GM12878 (cell line): Measurements from ENCODE around the gene TSC22D1. TPM values are rescaled to one million over a fixed set of nuclear protein-coding genes. Genes with fewer than 3 reads are reported as not detected.

Experiments
- ATAC-seq: fragments of 200-7000 bp; cut with Tn5 transposase; 3 replicates; pipeline ENCODE4 v1.9.1; 2020; ENCODE audit warnings: mild to moderate bottlenecking, moderate library complexity
- BruUV-seq: library from RNA; stranded (reverse); fragments of 400-500 nt; replicated peaks from 2 replicates; lab custom pipeline; 2021; lab: Mats Ljungman, UMichigan
- CTCF ChIA-PET: fragments of 300-600 bp; sonication (Branson Sonifier 250); formaldehyde crosslinking; extraction: SDS; loops from one replicate; lab custom pipeline; 2021; ENCODE audit warnings: inconsistent platforms; lab: Yijun Ruan, JAX
- POLR2A ChIA-PET: fragments of 350-600 bp; formaldehyde crosslinking; extraction: SDS; loops from one replicate; lab custom pipeline; 2021; ENCODE audit warnings: inconsistent platforms; lab: Charles Lee
- RAD21 ChIA-PET: fragments of 300-600 bp; sonication (Branson Sonifier 250); formaldehyde crosslinking; loops from one replicate; lab custom pipeline; 2023; ENCODE audit warnings: antibody characterized with exemption; ENCODE audit not compliant: unreplicated experiment; lab: Charles Lee
- SMC1A ChIA-PET: fragments of 300-600 bp; sonication (Branson Sonifier 250); formaldehyde crosslinking; loops from one replicate; lab custom pipeline; 2023; ENCODE audit not compliant: unreplicated experiment, uncharacterized antibody; lab: Charles Lee
- DNase-seq: peaks from one replicate; pipeline ENCODE4 v3.0.0-alpha.2; 2011; ENCODE audit warnings: low read depth, low spot score
- FAIRE-seq: peaks from 3 replicates; lab custom pipeline; 2011; peaks lifted over from hg19 to GRCh38; lab: Jason Lieb, UNC
- H2AFZ ChIP-seq: 2 replicates; pipeline ENCODE4 v1.6.0; 2011; ENCODE audit warnings: low read depth, low read length, control low read depth; ENCODE audit not compliant: control insufficient read depth
- H3K27ac ChIP-seq: 2 replicates; pipeline ENCODE4 v1.5.1; 2011; ENCODE audit warnings: control low read depth; ENCODE audit not compliant: control insufficient read depth, insufficient read depth
- H3K27me3 ChIP-seq, 2 experiments: replicated peaks in 1 of 2; 2 replicates each; pipeline versions ENCODE4 v1.6.0 to v1.6.1; 2011; ENCODE audit warnings: low read length in 1 of 2; ENCODE audit not compliant: control insufficient read depth in 2 of 2, insufficient read depth in 2 of 2
- H3K36me3 ChIP-seq, 2 experiments: 2 replicates each; pipeline ENCODE4 v1.5.1; 2011; ENCODE audit warnings: low read length in 1 of 2; ENCODE audit not compliant: control insufficient read depth in 2 of 2, insufficient read depth in 2 of 2
- H3K4me1 ChIP-seq: 2 replicates; pipeline ENCODE4 v1.6.1; 2011; ENCODE audit warnings: mild to moderate bottlenecking, low read length, moderate library complexity, mixed read lengths; ENCODE audit not compliant: control insufficient read depth, insufficient read depth
- H3K4me2 ChIP-seq: 2 replicates; pipeline ENCODE4 v1.6.0; 2011; ENCODE audit warnings: control low read depth; ENCODE audit not compliant: control insufficient read depth, insufficient read depth
- H3K4me3 ChIP-seq: fragments of 200-600 bp; sonication (generic); 2 replicates; pipeline ENCODE4 v1.5.1; 2016
- H3K79me2 ChIP-seq: 2 replicates; pipeline ENCODE4 v1.6.0; 2011; ENCODE audit warnings: low read length; ENCODE audit not compliant: control insufficient read depth, insufficient read depth
- H3K9ac ChIP-seq: 2 replicates; pipeline ENCODE4 v1.8.0; 2011; ENCODE audit warnings: low read length, control low read depth, mixed read lengths; ENCODE audit not compliant: control insufficient read depth, insufficient read depth
- H3K9me3 ChIP-seq: replicated peaks from 3 replicates; pipeline ENCODE4 v1.5.1; 2011; ENCODE audit warnings: mild to moderate bottlenecking, low read length; ENCODE audit not compliant: control insufficient read depth, insufficient read depth
- H4K20me1 ChIP-seq: 2 replicates; pipeline ENCODE4 v1.6.0; 2011; ENCODE audit not compliant: control insufficient read depth, insufficient read depth
- LARP7 ChIP-seq: fragments of 450-650 bp; IDR thresholded peaks from 2 replicates; pipeline ENCODE4 v1.6.1; 2017; ENCODE audit warnings: mild to moderate bottlenecking
- POU2F2 ChIP-seq: IDR thresholded peaks from 3 replicates; pipeline ENCODE4 v1.6.1; 2011; ENCODE audit warnings: low read depth, mild to moderate bottlenecking, low read length, borderline replicate concordance
- SMC3 ChIP-seq: IDR thresholded peaks from 2 replicates; pipeline ENCODE4 v1.6.1; 2011; ENCODE audit warnings: low read length, improper control_type of control experiment, borderline replicate concordance
- WGBS: methylation state at CpG from one replicate; pipeline ENCODE4 v1.1.6; 2016; ENCODE audit warnings: low lambda C conversion rate; ENCODE audit not compliant: insufficient replicate concordance, insufficient coverage; ENCODE audit errors: missing lambda C conversion rate; 5-methylcytosine and 5-hydroxymethylcytosine counted together
- in situ Hi-C: fragments of 300-500 bp; cut with MboI; formaldehyde crosslinking; loops from 9 replicates; pipeline ENCODE4 v1.14.3; 2018; ENCODE audit warnings: mixed read lengths
- intact Hi-C: fragments of 100-400 bp; cut with micrococcal nuclease; formaldehyde crosslinking; loops from one replicate; pipeline ENCODE4 v1.14.2; 2022; ENCODE audit not compliant: unreplicated experiment
- polyA plus RNA-seq, 11 experiments: library from polyadenylated mRNA; depleted of rRNA in 4 of 11; unstranded in 6 of 11; stranded (reverse) in 5 of 11; fragments of >200 nt; fragmentation: Nextera tagmentation in 4 of 11; fragmentation: Illumina TruSeq in 1 of 11; extraction: Ambion mirVana in 4 of 11; extraction: Trizol in 1 of 11; gene quantifications; 1 replicate in 1 of 11; 2 replicates in 10 of 11; pipeline versions ENCODE4 v1.2.1 to v1.2.3, GENCODE V29; 2011 to 2016; ENCODE audit warnings: inconsistent platforms in 2 of 11, missing spikeins in 2 of 11, low read depth in 1 of 11
- total RNA-seq, 4 experiments: library from RNA; depleted of rRNA in 3 of 4; stranded (reverse); fragments of >200 nt in 3 of 4; fragmentation: Illumina TruSeq in 1 of 4; extraction: Trizol in 1 of 4; gene quantifications; 2 replicates each; pipeline versions ENCODE4 v1.2.1 to v1.2.3, GENCODE V29; 2013 to 2021
- TF ChIP-seq, protein P1 (sequence below): fragments of 450-650 bp; IDR thresholded peaks from 2 replicates; pipeline ENCODE4 v1.6.1; 2017; ENCODE audit warnings: mild to moderate bottlenecking
- TF ChIP-seq, protein P2 (sequence below): fragments of 450-650 bp; IDR thresholded peaks from 2 replicates; pipeline ENCODE4 v1.6.1; 2017; ENCODE audit warnings: mild to moderate bottlenecking, moderate library complexity
- TF ChIP-seq, protein P3 (sequence below): fragments of 150-350 bp; IDR thresholded peaks from 2 replicates; pipeline ENCODE4 v1.6.1; 2014; ENCODE audit warnings: mild to moderate bottlenecking, low read depth, low read length

The TSC22D1 gene
- total and polyA plus RNA-seq, 10 of the 15 experiments (the other 5 are each of a cell fraction or from before 2014, with no cell fraction given): 0.37 to 15.7 (median 7.5) TPM

DNA sequence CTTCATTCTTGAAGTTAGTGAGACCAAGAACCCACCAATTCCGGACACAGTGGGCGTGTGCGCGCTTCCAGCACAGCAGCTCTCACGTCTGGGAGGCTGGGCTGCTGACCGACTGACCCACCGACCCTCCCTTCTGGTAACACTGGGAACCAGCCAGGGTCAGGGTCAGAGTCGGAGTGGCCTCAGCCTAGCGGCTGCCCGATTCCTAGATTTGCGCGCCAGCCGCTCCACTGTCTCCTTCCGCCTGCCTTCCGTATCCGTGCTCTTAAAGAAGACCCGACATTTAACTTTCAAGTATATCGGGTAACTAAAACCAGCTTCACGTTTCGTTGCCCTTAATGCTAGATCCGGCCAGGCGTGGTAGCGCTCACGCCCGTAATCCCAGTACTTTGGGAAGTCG is 161.4 kb downstream of the TSC22D1 start (continued):
- TF ChIP-seq, protein P1, sequence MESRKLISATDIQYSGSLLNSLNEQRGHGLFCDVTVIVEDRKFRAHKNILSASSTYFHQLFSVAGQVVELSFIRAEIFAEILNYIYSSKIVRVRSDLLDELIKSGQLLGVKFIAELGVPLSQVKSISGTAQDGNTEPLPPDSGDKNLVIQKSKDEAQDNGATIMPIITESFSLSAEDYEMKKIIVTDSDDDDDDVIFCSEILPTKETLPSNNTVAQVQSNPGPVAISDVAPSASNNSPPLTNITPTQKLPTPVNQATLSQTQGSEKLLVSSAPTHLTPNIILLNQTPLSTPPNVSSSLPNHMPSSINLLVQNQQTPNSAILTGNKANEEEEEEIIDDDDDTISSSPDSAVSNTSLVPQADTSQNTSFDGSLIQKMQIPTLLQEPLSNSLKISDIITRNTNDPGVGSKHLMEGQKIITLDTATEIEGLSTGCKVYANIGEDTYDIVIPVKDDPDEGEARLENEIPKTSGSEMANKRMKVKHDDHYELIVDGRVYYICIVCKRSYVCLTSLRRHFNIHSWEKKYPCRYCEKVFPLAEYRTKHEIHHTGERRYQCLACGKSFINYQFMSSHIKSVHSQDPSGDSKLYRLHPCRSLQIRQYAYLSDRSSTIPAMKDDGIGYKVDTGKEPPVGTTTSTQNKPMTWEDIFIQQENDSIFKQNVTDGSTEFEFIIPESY: no peak
- no peak for TF ChIP-seq SMC3
- TF ChIP-seq, protein P2, sequence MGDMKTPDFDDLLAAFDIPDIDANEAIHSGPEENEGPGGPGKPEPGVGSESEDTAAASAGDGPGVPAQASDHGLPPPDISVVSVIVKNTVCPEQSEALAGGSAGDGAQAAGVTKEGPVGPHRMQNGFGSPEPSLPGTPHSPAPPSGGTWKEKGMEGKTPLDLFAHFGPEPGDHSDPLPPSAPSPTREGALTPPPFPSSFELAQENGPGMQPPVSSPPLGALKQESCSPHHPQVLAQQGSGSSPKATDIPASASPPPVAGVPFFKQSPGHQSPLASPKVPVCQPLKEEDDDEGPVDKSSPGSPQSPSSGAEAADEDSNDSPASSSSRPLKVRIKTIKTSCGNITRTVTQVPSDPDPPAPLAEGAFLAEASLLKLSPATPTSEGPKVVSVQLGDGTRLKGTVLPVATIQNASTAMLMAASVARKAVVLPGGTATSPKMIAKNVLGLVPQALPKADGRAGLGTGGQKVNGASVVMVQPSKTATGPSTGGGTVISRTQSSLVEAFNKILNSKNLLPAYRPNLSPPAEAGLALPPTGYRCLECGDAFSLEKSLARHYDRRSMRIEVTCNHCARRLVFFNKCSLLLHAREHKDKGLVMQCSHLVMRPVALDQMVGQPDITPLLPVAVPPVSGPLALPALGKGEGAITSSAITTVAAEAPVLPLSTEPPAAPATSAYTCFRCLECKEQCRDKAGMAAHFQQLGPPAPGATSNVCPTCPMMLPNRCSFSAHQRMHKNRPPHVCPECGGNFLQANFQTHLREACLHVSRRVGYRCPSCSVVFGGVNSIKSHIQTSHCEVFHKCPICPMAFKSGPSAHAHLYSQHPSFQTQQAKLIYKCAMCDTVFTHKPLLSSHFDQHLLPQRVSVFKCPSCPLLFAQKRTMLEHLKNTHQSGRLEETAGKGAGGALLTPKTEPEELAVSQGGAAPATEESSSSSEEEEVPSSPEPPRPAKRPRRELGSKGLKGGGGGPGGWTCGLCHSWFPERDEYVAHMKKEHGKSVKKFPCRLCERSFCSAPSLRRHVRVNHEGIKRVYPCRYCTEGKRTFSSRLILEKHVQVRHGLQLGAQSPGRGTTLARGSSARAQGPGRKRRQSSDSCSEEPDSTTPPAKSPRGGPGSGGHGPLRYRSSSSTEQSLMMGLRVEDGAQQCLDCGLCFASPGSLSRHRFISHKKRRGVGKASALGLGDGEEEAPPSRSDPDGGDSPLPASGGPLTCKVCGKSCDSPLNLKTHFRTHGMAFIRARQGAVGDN: no peak
- TF ChIP-seq POU2F2: no peak
- no peak for TF ChIP-seq LARP7

DNA sequence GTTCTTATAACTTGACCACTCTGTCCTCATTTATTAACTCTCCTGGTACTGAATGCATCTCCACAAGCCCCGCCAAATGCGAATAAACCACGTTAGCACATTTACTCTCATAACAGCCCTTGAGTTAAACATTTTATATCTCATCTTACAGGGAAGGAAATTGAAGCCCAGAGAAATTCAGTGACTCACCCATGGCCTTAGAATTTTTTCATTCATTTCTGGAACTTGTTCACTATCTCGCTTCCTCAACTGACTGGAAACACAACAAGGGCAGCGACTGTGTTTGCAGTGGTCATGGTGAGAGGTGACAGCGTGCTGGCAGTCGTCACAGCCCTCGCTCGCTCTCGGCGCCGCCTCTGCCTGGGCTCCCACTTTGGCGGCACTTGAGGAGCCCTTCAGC is 163.0 kb downstream of the TSC22D1 start:
- H3K27me3 ChIP-seq: peaks cover 0 to 1% of the 10 kb centered on the region in 2 experiments; a peak in 1 of 4 replicates
- no peak overlapping the region for H3K4me2 ChIP-seq
- H3K4me3 ChIP-seq: no peak overlapping the region
- ChIA-PET POLR2A (no interaction called here), SMC1A (no interaction called here), CTCF (no interaction called here), RAD21 (no interaction called here)
- H4K20me1 ChIP-seq: no peaks in the 10 kb centered on the region; the same call in 1 of the 2 replicates
- TF ChIP-seq, protein P3, sequence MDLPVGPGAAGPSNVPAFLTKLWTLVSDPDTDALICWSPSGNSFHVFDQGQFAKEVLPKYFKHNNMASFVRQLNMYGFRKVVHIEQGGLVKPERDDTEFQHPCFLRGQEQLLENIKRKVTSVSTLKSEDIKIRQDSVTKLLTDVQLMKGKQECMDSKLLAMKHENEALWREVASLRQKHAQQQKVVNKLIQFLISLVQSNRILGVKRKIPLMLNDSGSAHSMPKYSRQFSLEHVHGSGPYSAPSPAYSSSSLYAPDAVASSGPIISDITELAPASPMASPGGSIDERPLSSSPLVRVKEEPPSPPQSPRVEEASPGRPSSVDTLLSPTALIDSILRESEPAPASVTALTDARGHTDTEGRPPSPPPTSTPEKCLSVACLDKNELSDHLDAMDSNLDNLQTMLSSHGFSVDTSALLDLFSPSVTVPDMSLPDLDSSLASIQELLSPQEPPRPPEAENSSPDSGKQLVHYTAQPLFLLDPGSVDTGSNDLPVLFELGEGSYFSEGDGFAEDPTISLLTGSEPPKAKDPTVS: no peak
- in situ Hi-C loops: no loop called here
- FAIRE-seq (no peak), DNase-seq (no peak), ATAC-seq (no peak)
- H3K9me3 ChIP-seq: no peaks in the 10 kb centered on the region; the same call in 2 of the 3 replicates
- intact Hi-C loops: no loop called here
- no peaks in the 10 kb centered on the region for H3K79me2 ChIP-seq
- H3K9ac ChIP-seq: no peak overlapping the region
- WGBS: 38% methylated on average over 13 of the region's 13 CpGs
- no peaks in the 10 kb centered on the region for H3K4me1 ChIP-seq
- H3K36me3 ChIP-seq: no peaks in the 10 kb centered on the region
- H2AFZ ChIP-seq: no peak overlapping the region
- BruUV-seq: no TSS peak
- no peak overlapping the region for H3K27ac ChIP-seq
